LNCAP (cell line): Measurements from ENCODE around the gene PDXP.

ENCODE experiments used
- CTCF ChIP-seq: fragments of 450-650 bp; IDR thresholded peaks from 2 replicates; pipeline ENCODE4 v1.5.1; 2017; ENCODE audit warnings: mild to moderate bottlenecking

PDXP gene

GRCh38 chr22:37657590-37658132 is 862 bp upstream of the PDXP start:
- TF ChIP-seq CTCF = no peak

- no peak for TF ChIP-seq CTCF
Observed at GRCh38 chr22:37659066-37659896, 758 bp downstream of the PDXP start.

- TF ChIP-seq CTCF = no peak
Observed at GRCh38 chr22:37659897-37660708, 1.6 kb downstream of the PDXP start.

GRCh38 chr22:37660709-37661045 is 2.2 kb downstream of the PDXP start:
- TF ChIP-seq CTCF = no peak

- TF ChIP-seq CTCF = no peak
Observed at GRCh38 chr22:37661160-37661924, 2.8 kb downstream of the PDXP start.

- no peak for TF ChIP-seq CTCF
Observed at GRCh38 chr22:37662039-37662438, 3.5 kb downstream of the PDXP start.

GRCh38 chr22:37663521-37664140 is 5.1 kb downstream of the PDXP start:
- no peak for TF ChIP-seq CTCF
